SK-N-SH treated with all-trans-retinoic acid at 6 μM for 48 hours (cell line): ENCODE data around the gene ZBTB17.

Experiments
- ARNTL ChIP-seq: fragments of 450-650 bp; formaldehyde crosslinking; IDR thresholded peaks from 2 replicates; pipeline ENCODE4 v1.5.0; 2020; ENCODE audit warnings: low read depth, mild to moderate bottlenecking, moderate library complexity, borderline replicate concordance
- CREB5 ChIP-seq: fragments of 250-450 bp; sonication (Bioruptor Pico); IDR thresholded peaks from 2 replicates; pipeline ENCODE4 v1.5.1; 2020; ENCODE audit warnings: low read depth, mild to moderate bottlenecking, moderate library complexity
- CSDC2 ChIP-seq: fragments of 250-450 bp; sonication (Bioruptor Pico); IDR thresholded peaks from 2 replicates; pipeline ENCODE4 v1.5.0; 2020; ENCODE audit warnings: mild to moderate bottlenecking, moderate library complexity
- ESRRG ChIP-seq: fragments of 250-450 bp; sonication (Bioruptor Pico); IDR thresholded peaks from 2 replicates; pipeline ENCODE4 v1.6.1; 2021; ENCODE audit warnings: mild to moderate bottlenecking
- GLIS3 ChIP-seq: fragments of 250-450 bp; sonication (Bioruptor Pico); IDR thresholded peaks from 2 replicates; pipeline ENCODE4 v1.5.0; 2020; ENCODE audit warnings: mild to moderate bottlenecking, moderate library complexity
- PATZ1 ChIP-seq: fragments of 250-450 bp; sonication (Bioruptor Pico); IDR thresholded peaks from 2 replicates; pipeline ENCODE4 v1.8.0; 2020; ENCODE audit warnings: mild to moderate bottlenecking, moderate library complexity, borderline replicate concordance
- PPARA ChIP-seq: fragments of 250-450 bp; sonication (Bioruptor Pico); IDR thresholded peaks from 2 replicates; pipeline ENCODE4 v1.5.0; 2020; ENCODE audit warnings: mild to moderate bottlenecking, borderline replicate concordance
- RARB ChIP-seq: fragments of 250-450 bp; sonication (Bioruptor Pico); IDR thresholded peaks from 2 replicates; pipeline ENCODE4 v1.8.0; 2021; ENCODE audit warnings: mild to moderate bottlenecking, moderate library complexity
- TCF4 ChIP-seq: fragments of 250-450 bp; sonication (Bioruptor Pico); IDR thresholded peaks from 2 replicates; pipeline ENCODE4 v1.8.0; 2021; ENCODE audit warnings: mild to moderate bottlenecking, moderate library complexity, borderline replicate concordance
- ZFP3 ChIP-seq: fragments of 250-450 bp; sonication (Bioruptor Pico); IDR thresholded peaks from 2 replicates; pipeline ENCODE4 v1.5.0; 2020; ENCODE audit warnings: mild to moderate bottlenecking, moderate library complexity
- ZFP30 ChIP-seq: fragments of 450-650 bp; formaldehyde crosslinking; IDR thresholded peaks from 2 replicates; pipeline ENCODE4 v1.5.0; 2022; ENCODE audit warnings: mild to moderate bottlenecking, moderate library complexity
- ZNF8 ChIP-seq: fragments of 450-650 bp; formaldehyde crosslinking; IDR thresholded peaks from 2 replicates; pipeline ENCODE4 v1.5.0; 2020; ENCODE audit warnings: mild to moderate bottlenecking, moderate library complexity

DNA sequence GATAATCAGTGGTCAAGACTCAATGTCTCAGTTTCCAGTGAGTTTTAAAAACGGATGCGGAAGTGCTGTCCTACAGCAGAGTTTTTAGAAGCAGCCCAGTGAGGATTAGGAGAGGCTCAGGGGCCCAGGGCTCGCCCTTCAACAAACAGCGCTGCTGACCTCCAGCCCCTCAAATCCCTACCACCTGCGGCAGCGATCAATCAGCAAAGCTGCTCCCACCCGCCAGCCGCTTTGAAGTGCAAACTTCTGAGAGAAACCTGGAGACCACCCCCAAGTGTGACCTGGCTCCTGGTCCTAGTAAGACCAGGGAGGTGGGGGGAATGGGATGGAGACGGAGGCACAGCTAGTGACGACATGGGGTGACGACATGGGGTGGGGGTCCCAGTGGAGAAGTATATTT, 14.4 kb downstream of the ZBTB17 start:
- TF ChIP-seq TCF4 (CRISPR knock-in tag) (no peak), GLIS3 (CRISPR knock-in tag) (no peak), PPARA (CRISPR knock-in tag) (no peak), CREB5 (CRISPR knock-in tag) (no peak), RARB (no peak), ZFP3 (CRISPR knock-in tag) (no peak), ARNTL (CRISPR knock-in tag) (no peak), ESRRG (CRISPR knock-in tag) (no peak), CSDC2 (CRISPR knock-in tag) (no peak), ZFP30 (CRISPR knock-in tag) (no peak), PATZ1 (CRISPR knock-in tag) (no peak), ZNF8 (CRISPR knock-in tag) (no peak)
